ENCODE results near the gene MSH6. TPM values are rescaled to one million over a fixed set of nuclear protein-coding genes. Genes with fewer than 3 reads are reported as not detected.

MSH6 gene
- total RNA-seq, 1 experiment from 2014 or later: 98.0 TPM

- ChIA-PET CTCF (no interaction called here), POLR2A (interaction anchor here (0.5 kb wide), 1 partner anchor 21 kb away, joined by 3 read pairs; no protein-coding TSS in a partner anchor)
- no peaks in the 10 kb centered on the region for H3K36me3 ChIP-seq (ENCODE audit: control insufficient read depth, insufficient read depth, low read length)
- no peak for DNase-seq (ENCODE audit: low read depth, low spot score)
- intact Hi-C loops (cut with micrococcal nuclease; ENCODE audit: unreplicated experiment): no loop called here
- ATAC-seq: no peak
- H3K4me1 ChIP-seq (ENCODE audit: control insufficient read depth, insufficient read depth, low read length): peaks cover 4% of the 10 kb centered on the region; the same call in 1 of the 2 replicates
- in situ Hi-C loops (cut with HindIII; ENCODE audit: low pct_unique_long_range_greater_than_20kb, low sequenced_read_pairs): no loop called here
- peak overlapping the region; percentile 75 to 77 for H3K4me3 ChIP-seq (ENCODE audit: low read depth in 2 of 2, low read length in 2 of 2)
- no peaks in the 10 kb centered on the region for H3K9me3 ChIP-seq (ENCODE audit: control insufficient read depth, insufficient read depth, low read depth, low read length)
- TF ChIP-seq, protein P1, sequence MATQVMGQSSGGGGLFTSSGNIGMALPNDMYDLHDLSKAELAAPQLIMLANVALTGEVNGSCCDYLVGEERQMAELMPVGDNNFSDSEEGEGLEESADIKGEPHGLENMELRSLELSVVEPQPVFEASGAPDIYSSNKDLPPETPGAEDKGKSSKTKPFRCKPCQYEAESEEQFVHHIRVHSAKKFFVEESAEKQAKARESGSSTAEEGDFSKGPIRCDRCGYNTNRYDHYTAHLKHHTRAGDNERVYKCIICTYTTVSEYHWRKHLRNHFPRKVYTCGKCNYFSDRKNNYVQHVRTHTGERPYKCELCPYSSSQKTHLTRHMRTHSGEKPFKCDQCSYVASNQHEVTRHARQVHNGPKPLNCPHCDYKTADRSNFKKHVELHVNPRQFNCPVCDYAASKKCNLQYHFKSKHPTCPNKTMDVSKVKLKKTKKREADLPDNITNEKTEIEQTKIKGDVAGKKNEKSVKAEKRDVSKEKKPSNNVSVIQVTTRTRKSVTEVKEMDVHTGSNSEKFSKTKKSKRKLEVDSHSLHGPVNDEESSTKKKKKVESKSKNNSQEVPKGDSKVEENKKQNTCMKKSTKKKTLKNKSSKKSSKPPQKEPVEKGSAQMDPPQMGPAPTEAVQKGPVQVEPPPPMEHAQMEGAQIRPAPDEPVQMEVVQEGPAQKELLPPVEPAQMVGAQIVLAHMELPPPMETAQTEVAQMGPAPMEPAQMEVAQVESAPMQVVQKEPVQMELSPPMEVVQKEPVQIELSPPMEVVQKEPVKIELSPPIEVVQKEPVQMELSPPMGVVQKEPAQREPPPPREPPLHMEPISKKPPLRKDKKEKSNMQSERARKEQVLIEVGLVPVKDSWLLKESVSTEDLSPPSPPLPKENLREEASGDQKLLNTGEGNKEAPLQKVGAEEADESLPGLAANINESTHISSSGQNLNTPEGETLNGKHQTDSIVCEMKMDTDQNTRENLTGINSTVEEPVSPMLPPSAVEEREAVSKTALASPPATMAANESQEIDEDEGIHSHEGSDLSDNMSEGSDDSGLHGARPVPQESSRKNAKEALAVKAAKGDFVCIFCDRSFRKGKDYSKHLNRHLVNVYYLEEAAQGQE (IDR thresholded peaks at IDR 0.05; ENCODE audit: insufficient read depth in 1 of 2, low read depth in 2 of 2, low read length in 1 of 2): no peak
- TF ChIP-seq SIN3A (IDR thresholded peaks at IDR 0.05; ENCODE audit: borderline replicate concordance, insufficient read depth, low read depth, low read length) (no peak), POLR2AphosphoS5 (IDR thresholded peaks at IDR 0.05; ENCODE audit: low read depth, low read length) (no peak), CTCF (IDR thresholded peaks at IDR 0.05) (no peak), TCF7L2 (IDR thresholded peaks at IDR 0.05; ENCODE audit: low read depth, low read length) (no peak)
- no peaks in the 10 kb centered on the region for H3K27me3 ChIP-seq (ENCODE audit: control insufficient read depth, insufficient read depth, low read length)
- peak overlapping the region; percentile 57 for H3K27ac ChIP-seq (ENCODE audit: low read length)
- no TSS peak for BruUV-seq (replicated peaks)
Observed at GRCh38 chr2:47784352-47784851, 1.5 kb downstream of the MSH6 start.

GRCh38 chr2:47785986-47786385 is 3.0 kb downstream of the MSH6 start:
- BruUV-seq (replicated peaks): no TSS peak
- H3K27me3 ChIP-seq (ENCODE audit: control insufficient read depth, insufficient read depth, low read length): no peaks in the 10 kb centered on the region
- ATAC-seq: no peak
- no peak overlapping the region for H3K27ac ChIP-seq (ENCODE audit: low read length)
- H3K9me3 ChIP-seq (ENCODE audit: control insufficient read depth, insufficient read depth, low read depth, low read length): no peaks in the 10 kb centered on the region
- intact Hi-C loops (cut with micrococcal nuclease; ENCODE audit: unreplicated experiment): no loop called here
- H3K36me3 ChIP-seq (ENCODE audit: control insufficient read depth, insufficient read depth, low read length): 0 out of 2 replicates have a peak, but pooled peaks cover under 1% of the 10 kb centered on the region
- TF ChIP-seq SIN3A (IDR thresholded peaks at IDR 0.05; ENCODE audit: borderline replicate concordance, insufficient read depth, low read depth, low read length) (no peak), TCF7L2 (IDR thresholded peaks at IDR 0.05; ENCODE audit: low read depth, low read length) (no peak), POLR2AphosphoS5 (IDR thresholded peaks at IDR 0.05; ENCODE audit: low read depth, low read length) (no peak), CTCF (IDR thresholded peaks at IDR 0.05) (no peak)
- TF ChIP-seq, protein P1 (IDR thresholded peaks at IDR 0.05; ENCODE audit: insufficient read depth in 1 of 2, low read depth in 2 of 2, low read length in 1 of 2): no peak
- H3K4me3 ChIP-seq (ENCODE audit: low read depth in 2 of 2, low read length in 2 of 2): no peak overlapping the region
- peaks cover 4% of the 10 kb centered on the region; the same call in 1 of the 2 replicates for H3K4me1 ChIP-seq (ENCODE audit: control insufficient read depth, insufficient read depth, low read length)
- CTCF ChIA-PET: no interaction called here
- POLR2A ChIA-PET: interaction anchor here (0.6 kb wide), 1 partner anchor 118 kb away, joined by 4 read pairs; no protein-coding TSS in a partner anchor
- in situ Hi-C loops (cut with HindIII; ENCODE audit: low pct_unique_long_range_greater_than_20kb, low sequenced_read_pairs): no loop called here
- no peak for DNase-seq (ENCODE audit: low read depth, low spot score)
